ENCODE results near the gene SOHLH2.

The SOHLH2 gene

DNA sequence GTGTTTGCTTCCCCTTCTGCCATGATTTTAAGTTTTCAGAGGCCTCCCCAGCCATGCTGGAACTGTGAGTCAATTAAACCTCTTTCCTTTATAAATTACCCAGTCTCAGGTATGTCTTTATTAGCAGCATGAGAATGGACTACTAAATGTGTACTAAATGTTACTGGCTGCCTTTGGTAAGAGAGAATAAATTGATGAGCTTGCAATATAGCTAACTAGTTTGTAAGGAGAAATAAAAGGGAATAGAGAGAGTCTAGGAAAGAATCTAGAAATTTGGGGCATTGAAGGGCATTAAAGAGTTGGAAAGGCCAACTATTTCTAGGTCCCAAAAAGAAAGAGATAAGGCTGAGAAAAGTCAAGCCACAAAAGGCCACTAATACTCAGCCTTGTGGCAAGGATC is 5.5 kb upstream of the SOHLH2 start:
- DNase-seq (ENCODE audit: extremely low read depth, low read depth): no peak
- no peak overlapping the region for H3K4me3 ChIP-seq (replicated peaks; ENCODE audit: low read depth, low read length)
- TF ChIP-seq CTCF (IDR thresholded peaks at IDR 0.05; ENCODE audit: low read depth, low read length, missing control alignments): no peak

DNA sequence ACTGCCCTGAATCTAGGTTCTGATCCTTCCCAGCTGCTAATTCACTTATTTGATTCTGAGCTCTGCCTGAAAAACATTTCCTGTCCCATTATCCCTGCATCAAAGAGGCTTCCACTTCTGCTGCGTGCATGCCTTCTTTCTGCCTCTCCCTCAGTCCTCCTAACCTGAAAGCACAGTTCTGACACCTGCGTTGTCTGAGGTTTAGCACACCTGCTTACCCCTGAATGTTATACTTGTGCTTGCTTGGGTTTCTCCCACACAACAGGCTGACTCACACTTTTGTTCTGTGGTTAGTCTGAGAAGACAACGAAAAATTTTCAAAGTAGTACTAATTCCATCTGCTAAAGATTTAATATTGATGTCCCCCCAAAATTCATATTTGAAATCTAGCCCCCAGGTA is 3.1 kb upstream of the SOHLH2 start:
- no peak overlapping the region for H3K4me3 ChIP-seq (replicated peaks; ENCODE audit: low read depth, low read length)
- no peak for DNase-seq (ENCODE audit: extremely low read depth, low read depth)
- TF ChIP-seq CTCF (IDR thresholded peaks at IDR 0.05; ENCODE audit: low read depth, low read length, missing control alignments): no peak

DNA sequence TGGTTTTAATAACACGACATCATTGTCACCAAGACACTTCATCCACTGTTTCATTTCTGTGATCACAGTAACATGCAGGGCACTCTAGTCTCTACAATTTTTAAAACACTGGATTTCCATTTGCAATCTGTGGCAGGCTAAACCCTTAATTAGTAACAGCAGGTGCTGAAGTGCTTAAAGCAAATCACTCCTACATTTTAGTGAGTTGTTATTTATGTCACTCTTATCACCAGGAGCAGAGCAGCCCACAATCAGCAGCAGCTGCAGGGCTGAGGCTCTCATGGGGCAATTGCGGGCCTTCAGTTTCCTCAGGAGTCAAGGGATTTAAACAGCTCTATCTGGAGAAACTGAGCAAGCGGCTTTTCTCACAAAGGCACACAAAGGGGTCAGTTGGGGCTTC is 1.6 kb downstream of the SOHLH2 start:
- H3K4me3 ChIP-seq (replicated peaks; ENCODE audit: low read depth, low read length): no peak overlapping the region
- no peak for DNase-seq (ENCODE audit: extremely low read depth, low read depth)
- no peak for TF ChIP-seq CTCF (IDR thresholded peaks at IDR 0.05; ENCODE audit: low read depth, low read length, missing control alignments)

GRCh38 chr13:36211567-36211966 is 2.8 kb downstream of the SOHLH2 start:
- DNase-seq (ENCODE audit: extremely low read depth, low read depth): no peak
- no peak overlapping the region for H3K4me3 ChIP-seq (replicated peaks; ENCODE audit: low read depth, low read length)
- TF ChIP-seq CTCF (IDR thresholded peaks at IDR 0.05; ENCODE audit: low read depth, low read length, missing control alignments): no peak

DNA sequence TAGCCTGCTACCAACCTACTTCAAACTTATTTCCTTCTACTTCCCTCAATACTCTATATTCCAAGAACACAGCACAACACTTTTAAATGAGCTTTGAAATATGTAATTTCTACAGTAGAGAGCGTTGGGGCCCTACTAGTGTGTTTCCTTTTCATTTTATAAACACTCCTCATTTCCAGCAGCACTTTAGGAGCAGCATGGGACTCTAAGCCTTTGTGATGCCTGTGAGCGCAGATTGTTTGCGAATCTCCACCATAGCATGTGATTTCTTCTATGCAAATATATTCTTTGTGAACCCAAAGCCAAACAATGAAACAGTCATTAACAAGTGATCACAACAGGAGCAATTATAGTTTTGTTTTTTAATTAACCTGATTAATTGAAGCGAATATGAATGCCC is 3.6 kb downstream of the SOHLH2 start:
- no peak for DNase-seq (ENCODE audit: extremely low read depth, low read depth)
- TF ChIP-seq CTCF (IDR thresholded peaks at IDR 0.05; ENCODE audit: low read depth, low read length, missing control alignments): no peak
- H3K4me3 ChIP-seq (replicated peaks; ENCODE audit: low read depth, low read length): no peak overlapping the region

- DNase-seq (ENCODE audit: extremely low read depth, low read depth): no peak
- H3K4me3 ChIP-seq (replicated peaks; ENCODE audit: low read depth, low read length): no peak overlapping the region
- no peak for TF ChIP-seq CTCF (IDR thresholded peaks at IDR 0.05; ENCODE audit: low read depth, low read length, missing control alignments)
Observed at GRCh38 chr13:36207672-36208071, 6.7 kb downstream of the SOHLH2 start.

DNA sequence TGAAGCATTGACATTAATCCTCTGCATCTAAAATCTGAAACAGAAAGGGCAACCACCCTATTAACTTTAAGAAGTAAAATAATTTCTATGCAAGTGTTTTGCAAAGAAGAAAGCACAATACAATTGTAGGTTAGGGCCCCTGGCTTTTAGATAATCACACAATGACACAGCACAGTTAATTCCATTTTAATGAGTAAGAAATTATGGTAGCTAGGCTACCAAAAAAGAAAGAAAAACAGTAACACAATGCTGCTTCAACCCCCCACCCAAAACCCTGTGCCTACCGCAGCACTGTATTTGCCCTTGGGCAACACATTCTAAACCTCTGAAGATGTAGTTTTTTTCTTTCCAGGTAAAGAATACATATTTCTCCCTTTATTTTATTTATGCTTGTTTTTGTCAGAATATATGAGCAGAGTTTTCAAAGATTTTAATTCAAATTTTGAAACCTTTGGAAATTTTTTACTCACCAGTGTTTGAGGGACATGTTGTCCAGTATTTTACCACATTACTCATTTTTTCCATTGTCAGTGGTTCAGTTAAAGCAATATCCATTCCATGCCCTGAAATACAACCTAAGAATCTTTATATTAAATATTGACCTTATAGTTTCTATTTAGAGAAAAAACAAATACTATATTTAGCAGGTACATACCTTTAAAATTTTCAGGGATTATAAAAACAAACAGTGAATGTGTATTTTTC is 21.1 kb downstream of the SOHLH2 start:
- DNase-seq (ENCODE audit: extremely low read depth, low read depth): no peak
- no peak overlapping the region for H3K4me3 ChIP-seq (replicated peaks; ENCODE audit: low read depth, low read length)
- no peak for TF ChIP-seq CTCF (IDR thresholded peaks at IDR 0.05; ENCODE audit: low read depth, low read length, missing control alignments)

Measured in HFF-Myc (cell line).